DOHH2 (cell line): Measurements from ENCODE around the gene TMEM44.

Experiments used
- H3F3A ChIP-seq: fragments of 200-600 bp; sonication (generic), shearing (Covaris generic); 2 replicates; pipeline ENCODE4 v1.6.0; 2016; ENCODE audit warnings: antibody characterized with exemption, mild to moderate bottlenecking; ENCODE audit not compliant: control insufficient read depth, insufficient read depth
- H3K27ac ChIP-seq: fragments of 200-600 bp; sonication (generic); 2 replicates; pipeline ENCODE4 v1.5.1; 2014; ENCODE audit warnings: low read depth, mild to moderate bottlenecking, low read length, moderate library complexity
- H3K27me3 ChIP-seq: fragments of 200-600 bp; sonication (generic); 2 replicates; pipeline ENCODE4 v1.6.1; 2014; ENCODE audit warnings: mild to moderate bottlenecking, low read length, mixed read lengths; ENCODE audit not compliant: control insufficient read depth
- H3K36me3 ChIP-seq: fragments of 200-600 bp; sonication (generic); 2 replicates; pipeline ENCODE4 v1.6.1; 2014; ENCODE audit warnings: mild to moderate bottlenecking, low read length, moderate library complexity, mixed read lengths; ENCODE audit not compliant: control insufficient read depth
- H3K4me1 ChIP-seq: fragments of 200-600 bp; sonication (generic); 2 replicates; pipeline ENCODE4 v1.6.1; 2014; ENCODE audit warnings: mild to moderate bottlenecking, low read length, mixed read lengths; ENCODE audit not compliant: control insufficient read depth
- H3K4me2 ChIP-seq: fragments of 200-600 bp; sonication (generic); 2 replicates; pipeline ENCODE4 v1.6.0; 2014; ENCODE audit warnings: mild to moderate bottlenecking, low read length, moderate library complexity
- H3K4me3 ChIP-seq: fragments of 200-600 bp; sonication (generic); 2 replicates; pipeline ENCODE4 v1.5.1; 2014; ENCODE audit warnings: mild to moderate bottlenecking, low read length, mixed read lengths
- H3K79me2 ChIP-seq: fragments of 200-600 bp; sonication (generic); 2 replicates; pipeline ENCODE4 v1.6.1; 2014; ENCODE audit warnings: mild to moderate bottlenecking, low read length, mixed read lengths; ENCODE audit not compliant: control insufficient read depth
- H3K9me2 ChIP-seq: fragments of 200-600 bp; sonication (generic); replicated peaks from 2 replicates; pipeline ENCODE4 v1.6.1; 2014; ENCODE audit warnings: mild to moderate bottlenecking, low read length, mixed read lengths; ENCODE audit not compliant: control insufficient read depth
- H3K9me3 ChIP-seq: fragments of 200-600 bp; sonication (generic); 2 replicates; pipeline ENCODE4 v1.6.1; 2014; ENCODE audit warnings: antibody characterized with exemption, low read length, mixed read lengths; ENCODE audit not compliant: control insufficient read depth, insufficient read depth
- H4K20me1 ChIP-seq: fragments of 200-600 bp; sonication (generic); 2 replicates; pipeline ENCODE4 v1.6.0; 2014; ENCODE audit warnings: low read depth, mild to moderate bottlenecking, antibody characterized with exemption, low read length, moderate library complexity; ENCODE audit not compliant: control insufficient read depth, insufficient read depth
- EZH2phosphoT487 ChIP-seq: fragments of 200-600 bp; sonication (generic); IDR thresholded peaks from 2 replicates; pipeline ENCODE4 v1.6.1; 2017; ENCODE audit warnings: borderline replicate concordance, mild to moderate bottlenecking, antibody characterized with exemption, low read length, moderate library complexity, mixed read lengths
- TF ChIP-seq, protein P1 (sequence below): fragments of 200-600 bp; sonication (generic); IDR thresholded peaks from one replicate; pipeline ENCODE4 v1.5.1; 2014; ENCODE audit warnings: antibody characterized with exemption, mild to moderate bottlenecking, low read depth, low read length; ENCODE audit not compliant: poor library complexity, severe bottlenecking

Gene TMEM44

GRCh38 chr3:194675081-194675640 lies 41.9 kb upstream of the TMEM44 start:
- peaks cover 18% of the 10 kb centered on the region for H3K4me1 ChIP-seq
- peaks cover 4% of the 10 kb centered on the region; the same call in 1 of the 2 replicates for H4K20me1 ChIP-seq
- H3K4me3 ChIP-seq: no peak overlapping the region
- H3K4me2 ChIP-seq: no peak overlapping the region
- no peaks in the 10 kb centered on the region for H3K9me2 ChIP-seq
- H3K27ac ChIP-seq: no peak overlapping the region
- no peaks in the 10 kb centered on the region for H3K9me3 ChIP-seq
- peaks cover 20% of the 10 kb centered on the region for H3K79me2 ChIP-seq
- H3K36me3 ChIP-seq: peaks cover 4% of the 10 kb centered on the region
- peaks cover 7% of the 10 kb centered on the region; the same call in 1 of the 2 replicates for H3K27me3 ChIP-seq
- no peak for TF ChIP-seq EZH2phosphoT487
- TF ChIP-seq, protein P1, sequence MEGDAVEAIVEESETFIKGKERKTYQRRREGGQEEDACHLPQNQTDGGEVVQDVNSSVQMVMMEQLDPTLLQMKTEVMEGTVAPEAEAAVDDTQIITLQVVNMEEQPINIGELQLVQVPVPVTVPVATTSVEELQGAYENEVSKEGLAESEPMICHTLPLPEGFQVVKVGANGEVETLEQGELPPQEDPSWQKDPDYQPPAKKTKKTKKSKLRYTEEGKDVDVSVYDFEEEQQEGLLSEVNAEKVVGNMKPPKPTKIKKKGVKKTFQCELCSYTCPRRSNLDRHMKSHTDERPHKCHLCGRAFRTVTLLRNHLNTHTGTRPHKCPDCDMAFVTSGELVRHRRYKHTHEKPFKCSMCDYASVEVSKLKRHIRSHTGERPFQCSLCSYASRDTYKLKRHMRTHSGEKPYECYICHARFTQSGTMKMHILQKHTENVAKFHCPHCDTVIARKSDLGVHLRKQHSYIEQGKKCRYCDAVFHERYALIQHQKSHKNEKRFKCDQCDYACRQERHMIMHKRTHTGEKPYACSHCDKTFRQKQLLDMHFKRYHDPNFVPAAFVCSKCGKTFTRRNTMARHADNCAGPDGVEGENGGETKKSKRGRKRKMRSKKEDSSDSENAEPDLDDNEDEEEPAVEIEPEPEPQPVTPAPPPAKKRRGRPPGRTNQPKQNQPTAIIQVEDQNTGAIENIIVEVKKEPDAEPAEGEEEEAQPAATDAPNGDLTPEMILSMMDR: no peak
- no peaks in the 10 kb centered on the region for H3F3A ChIP-seq

DNA sequence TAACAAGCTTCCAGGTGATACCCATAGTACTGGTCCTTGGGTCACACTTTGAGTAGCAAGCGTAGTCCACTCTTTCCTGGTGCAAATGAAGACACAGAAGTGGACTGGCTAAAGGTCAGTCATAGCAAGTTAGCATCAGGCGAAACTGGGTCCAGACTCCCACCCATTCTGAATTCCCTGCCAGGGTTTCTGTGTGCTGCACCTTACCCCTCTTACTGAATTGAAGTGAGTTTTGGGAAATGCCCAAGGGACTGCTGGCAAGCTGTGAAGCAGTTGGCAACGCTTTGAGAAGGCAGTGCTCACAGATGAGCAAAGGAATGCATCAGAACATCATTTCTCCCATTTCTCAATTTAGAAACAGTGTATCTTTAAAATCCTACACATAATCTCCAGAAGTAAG lies 40.5 kb upstream of the TMEM44 start:
- H3K27me3 ChIP-seq: peaks cover 7% of the 10 kb centered on the region; the same call in 1 of the 2 replicates
- H3K9me3 ChIP-seq: no peaks in the 10 kb centered on the region
- TF ChIP-seq, protein P1: no peak
- TF ChIP-seq EZH2phosphoT487: no peak
- H3K36me3 ChIP-seq: peaks cover 18% of the 10 kb centered on the region
- H3K4me2 ChIP-seq: no peak overlapping the region
- no peak overlapping the region for H3K27ac ChIP-seq
- no peak overlapping the region for H3K4me3 ChIP-seq
- H3K4me1 ChIP-seq: peaks cover 22% of the 10 kb centered on the region
- no peaks in the 10 kb centered on the region for H3K9me2 ChIP-seq
- H4K20me1 ChIP-seq: peaks cover 4% of the 10 kb centered on the region; the same call in 1 of the 2 replicates
- H3K79me2 ChIP-seq: peaks cover 34% of the 10 kb centered on the region
- no peaks in the 10 kb centered on the region for H3F3A ChIP-seq

DNA sequence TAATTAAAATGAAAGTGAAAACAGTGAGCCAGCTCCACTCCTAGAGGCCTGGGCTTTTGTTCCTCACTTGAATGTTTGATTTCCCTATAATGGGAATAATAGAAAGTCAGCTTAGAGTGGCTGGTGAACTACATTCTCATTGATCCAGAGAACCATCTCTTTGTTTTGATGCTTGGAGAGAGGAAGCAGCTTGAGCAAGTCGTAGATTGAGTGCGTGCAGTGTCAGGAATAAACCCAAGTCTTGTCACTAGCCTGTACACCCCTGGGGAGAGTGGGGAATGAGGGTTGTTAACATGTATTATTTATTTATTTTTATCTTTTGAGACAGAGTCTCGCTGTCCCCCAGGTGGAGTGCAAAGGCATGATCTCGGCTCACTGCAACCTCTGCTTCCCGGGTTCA lies 39.7 kb upstream of the TMEM44 start:
- H3K4me1 ChIP-seq: peaks cover 22% of the 10 kb centered on the region
- H3K4me3 ChIP-seq: peak overlapping the region; percentile 86
- peaks cover 27% of the 10 kb centered on the region for H3K36me3 ChIP-seq
- TF ChIP-seq, protein P1: no peak
- no peak for TF ChIP-seq EZH2phosphoT487
- H3K27me3 ChIP-seq: peaks cover 7% of the 10 kb centered on the region; the same call in 1 of the 2 replicates
- H3K9me2 ChIP-seq: no peaks in the 10 kb centered on the region
- H3K4me2 ChIP-seq: peak overlapping the region; percentile 87
- peaks cover 4% of the 10 kb centered on the region; the same call in 1 of the 2 replicates for H4K20me1 ChIP-seq
- H3F3A ChIP-seq: no peaks in the 10 kb centered on the region
- H3K27ac ChIP-seq: peak overlapping the region; percentile 72; the same call in 1 of the 2 replicates
- no peaks in the 10 kb centered on the region for H3K9me3 ChIP-seq
- H3K79me2 ChIP-seq: peaks cover 43% of the 10 kb centered on the region
